Peyer's patch (tissue), 4 donors: ENCODE results near the gene CEBPG. TPM values are rescaled to one million over a fixed set of nuclear protein-coding genes. Genes with fewer than 3 reads are reported as not detected.

Experiments
- DNase-seq, 3 donors: peaks; one replicate each; pipeline ENCODE4 v3.0.0-alpha.2; 2017 to 2019
- H3K27ac ChIP-seq, 4 donors: fragments of 200-600 bp; sonication (generic); one replicate each; pipeline ENCODE4 v1.5.1; 2016 to 2019
- H3K27me3 ChIP-seq, 2 donors: fragments of 200-600 bp; sonication (generic); one replicate each; pipeline ENCODE4 v1.5.1; 2019
- H3K36me3 ChIP-seq, 3 donors: fragments of 200-600 bp; sonication (generic); one replicate each; pipeline ENCODE4 v1.5.1; 2016 to 2019
- H3K4me1 ChIP-seq, 4 donors: fragments of 200-600 bp; sonication (generic); one replicate each; pipeline ENCODE4 v1.5.1; 2016 to 2019
- H3K4me3 ChIP-seq, 4 donors: fragments of 200-600 bp; sonication (generic); 1 replicate in 3 of 4; 2 replicates in 1 of 4; pipeline ENCODE4 v1.5.1; 2016 to 2019; ENCODE audit warnings: mild to moderate bottlenecking in 1 of 4
- H3K9me3 ChIP-seq, 4 donors: fragments of 200-600 bp; sonication (generic); one replicate each; pipeline ENCODE4 v1.5.1; 2016 to 2019; ENCODE audit warnings: mild to moderate bottlenecking in 1 of 4
- POLR2A ChIP-seq, 2 donors: fragments of 450-650 bp; IDR thresholded peaks; one replicate each; pipeline ENCODE4 v1.5.1; 2017; ENCODE audit warnings: antibody characterized with exemption in 2 of 2, mild to moderate bottlenecking in 2 of 2, moderate library complexity in 2 of 2
- total RNA-seq, 4 donors: library from RNA; depleted of rRNA; stranded (reverse); fragments of >200 nt; gene quantifications; one replicate each; pipeline ENCODE4 v1.1.0, GENCODE V29; 2016
- TF ChIP-seq, protein P1 (sequence below), 6 experiments: fragments of 450-650 bp in 4 of 6; fragments of 200-600 bp in 2 of 6; sonication (generic) in 1 of 6; IDR thresholded peaks; one replicate each; pipeline ENCODE4 v1.5.1; 2017 to 2019; ENCODE audit warnings: antibody characterized with exemption in 6 of 6, mild to moderate bottlenecking in 3 of 6, moderate library complexity in 1 of 6

CEBPG gene
- total RNA-seq, 4 donors from 2014 or later, result 33.0 to 75.5 (median 50.5) TPM

DNA sequence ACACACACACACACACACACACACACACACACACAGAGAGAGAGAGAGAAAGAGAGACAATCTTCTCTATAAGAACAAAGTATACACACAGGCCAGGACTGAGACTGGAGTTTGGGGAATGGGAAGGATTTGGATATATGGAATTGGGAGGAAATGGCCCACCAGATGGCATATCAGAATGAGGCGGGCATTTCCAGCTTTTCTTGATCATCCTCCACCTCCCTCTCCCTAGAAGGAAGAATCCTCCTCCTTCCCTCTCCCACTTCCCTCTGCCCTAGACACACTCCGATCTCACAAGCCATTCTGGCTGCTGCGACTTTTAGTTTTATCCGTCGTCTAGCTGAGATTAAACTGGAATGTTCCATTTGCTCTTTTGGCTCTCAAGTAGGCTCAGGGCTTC is 10.0 kb upstream of the CEBPG start:
- no peak for TF ChIP-seq POLR2A (IDR thresholded peaks at IDR 0.05)
- TF ChIP-seq, protein P1, sequence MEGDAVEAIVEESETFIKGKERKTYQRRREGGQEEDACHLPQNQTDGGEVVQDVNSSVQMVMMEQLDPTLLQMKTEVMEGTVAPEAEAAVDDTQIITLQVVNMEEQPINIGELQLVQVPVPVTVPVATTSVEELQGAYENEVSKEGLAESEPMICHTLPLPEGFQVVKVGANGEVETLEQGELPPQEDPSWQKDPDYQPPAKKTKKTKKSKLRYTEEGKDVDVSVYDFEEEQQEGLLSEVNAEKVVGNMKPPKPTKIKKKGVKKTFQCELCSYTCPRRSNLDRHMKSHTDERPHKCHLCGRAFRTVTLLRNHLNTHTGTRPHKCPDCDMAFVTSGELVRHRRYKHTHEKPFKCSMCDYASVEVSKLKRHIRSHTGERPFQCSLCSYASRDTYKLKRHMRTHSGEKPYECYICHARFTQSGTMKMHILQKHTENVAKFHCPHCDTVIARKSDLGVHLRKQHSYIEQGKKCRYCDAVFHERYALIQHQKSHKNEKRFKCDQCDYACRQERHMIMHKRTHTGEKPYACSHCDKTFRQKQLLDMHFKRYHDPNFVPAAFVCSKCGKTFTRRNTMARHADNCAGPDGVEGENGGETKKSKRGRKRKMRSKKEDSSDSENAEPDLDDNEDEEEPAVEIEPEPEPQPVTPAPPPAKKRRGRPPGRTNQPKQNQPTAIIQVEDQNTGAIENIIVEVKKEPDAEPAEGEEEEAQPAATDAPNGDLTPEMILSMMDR (IDR thresholded peaks at IDR 0.05), result no peak
- no peaks in the 10 kb centered on the region for H3K36me3 ChIP-seq
- no peak for DNase-seq
- H3K4me1 ChIP-seq, result peaks cover 0 to 7% (median 0%) of the 10 kb centered on the region in 4 donors
- H3K9me3 ChIP-seq, result no peaks in the 10 kb centered on the region
- no peak overlapping the region for H3K27ac ChIP-seq
- no peaks in the 10 kb centered on the region for H3K27me3 ChIP-seq
- no peak overlapping the region for H3K4me3 ChIP-seq

DNA sequence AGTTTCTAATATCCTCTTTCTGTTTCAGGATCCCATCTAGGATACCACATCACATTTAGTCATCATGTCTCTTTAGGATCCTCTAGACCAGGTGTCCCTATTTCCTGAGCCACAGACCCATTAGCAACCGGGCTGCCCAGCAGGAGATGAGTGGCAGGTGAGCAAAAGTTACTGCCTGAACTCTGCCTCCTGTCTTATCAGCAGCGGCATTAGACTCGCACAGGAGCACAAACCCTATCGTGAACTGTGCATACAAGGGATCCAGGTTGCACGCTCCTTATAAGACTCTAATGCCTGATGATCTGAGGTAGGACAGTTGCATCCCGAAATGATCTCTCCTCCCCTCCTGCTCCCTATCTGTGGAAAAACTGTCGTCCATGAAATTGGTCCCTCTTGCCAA is 7.8 kb upstream of the CEBPG start:
- peak in 2 of 3 donors; percentile 63 to 75 for DNase-seq
- H3K27ac ChIP-seq, result peak overlapping the region in 2 of 4 donors; percentile 81 to 93
- no peaks in the 10 kb centered on the region for H3K27me3 ChIP-seq
- H3K4me1 ChIP-seq, result peaks cover 0 to 7% (median 0%) of the 10 kb centered on the region in 4 donors
- H3K9me3 ChIP-seq, result no peaks in the 10 kb centered on the region
- H3K4me3 ChIP-seq, result peak overlapping the region in 2 of 4 donors; percentile 37 to 39
- no peaks in the 10 kb centered on the region for H3K36me3 ChIP-seq
- TF ChIP-seq, protein P1 (IDR thresholded peaks at IDR 0.05), result peak in 3 of 6 experiments; percentile 18 to 32 (median 23)
- TF ChIP-seq POLR2A (IDR thresholded peaks at IDR 0.05), result no peak

DNA sequence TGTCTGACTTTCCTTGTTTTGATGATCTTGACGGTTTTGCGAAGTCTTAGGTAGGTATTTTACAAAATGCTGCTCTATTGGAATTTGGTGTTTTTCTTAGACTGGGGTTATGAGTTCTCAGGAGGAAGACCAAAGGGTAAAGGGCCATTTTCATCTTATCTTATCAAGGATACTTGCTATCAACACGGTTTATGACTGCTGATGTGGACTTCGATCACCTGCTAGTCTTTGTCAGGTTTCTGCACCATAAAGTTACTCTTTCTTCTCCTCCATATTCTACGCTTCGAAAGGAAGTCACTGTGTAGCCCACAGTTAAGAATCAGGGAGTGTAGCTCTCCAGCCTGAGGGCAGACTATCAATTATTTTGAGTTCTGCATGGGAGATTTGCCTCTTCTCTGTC is 7.4 kb upstream of the CEBPG start:
- DNase-seq, result peak in 1 of 3 donors; percentile 74
- H3K36me3 ChIP-seq, result no peaks in the 10 kb centered on the region
- peaks cover 0 to 7% (median 0%) of the 10 kb centered on the region in 4 donors for H3K4me1 ChIP-seq
- TF ChIP-seq, protein P1 (IDR thresholded peaks at IDR 0.05), result no peak
- no peak for TF ChIP-seq POLR2A (IDR thresholded peaks at IDR 0.05)
- H3K9me3 ChIP-seq, result no peaks in the 10 kb centered on the region
- H3K27ac ChIP-seq, result peak overlapping the region in 3 of 4 donors; percentile 60 to 93 (median 81)
- H3K27me3 ChIP-seq, result no peaks in the 10 kb centered on the region
- H3K4me3 ChIP-seq, result peak overlapping the region in 2 of 4 donors; percentile 37 to 39

DNA sequence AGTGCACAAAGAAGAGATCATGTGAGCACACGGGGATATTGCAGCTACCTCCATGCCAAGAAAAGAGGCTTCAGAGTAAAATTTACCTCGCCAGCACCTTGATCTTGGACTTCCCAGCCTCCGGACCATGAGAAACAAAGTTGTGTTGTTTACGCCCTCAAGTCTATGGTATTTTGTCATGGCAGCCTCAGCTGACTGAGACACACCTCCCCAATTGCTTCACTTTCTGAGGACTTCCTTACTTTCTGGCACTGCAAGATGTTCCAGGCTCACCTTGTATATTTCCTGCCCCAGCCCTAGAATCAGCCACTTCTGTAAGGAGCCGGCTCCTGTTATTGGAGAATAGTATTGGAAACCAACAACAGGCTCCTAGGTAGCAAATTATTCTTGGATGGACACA is 6.6 kb upstream of the CEBPG start:
- no peaks in the 10 kb centered on the region for H3K27me3 ChIP-seq
- TF ChIP-seq, protein P1 (IDR thresholded peaks at IDR 0.05), result no peak
- no peak for TF ChIP-seq POLR2A (IDR thresholded peaks at IDR 0.05)
- peaks cover 0 to 11% (median 0%) of the 10 kb centered on the region in 4 donors for H3K4me1 ChIP-seq
- peak overlapping the region in 3 of 4 donors; percentile 60 to 93 (median 81) for H3K27ac ChIP-seq
- no peaks in the 10 kb centered on the region for H3K36me3 ChIP-seq
- DNase-seq, result no peak
- H3K4me3 ChIP-seq, result no peak overlapping the region
- H3K9me3 ChIP-seq, result no peaks in the 10 kb centered on the region

DNA sequence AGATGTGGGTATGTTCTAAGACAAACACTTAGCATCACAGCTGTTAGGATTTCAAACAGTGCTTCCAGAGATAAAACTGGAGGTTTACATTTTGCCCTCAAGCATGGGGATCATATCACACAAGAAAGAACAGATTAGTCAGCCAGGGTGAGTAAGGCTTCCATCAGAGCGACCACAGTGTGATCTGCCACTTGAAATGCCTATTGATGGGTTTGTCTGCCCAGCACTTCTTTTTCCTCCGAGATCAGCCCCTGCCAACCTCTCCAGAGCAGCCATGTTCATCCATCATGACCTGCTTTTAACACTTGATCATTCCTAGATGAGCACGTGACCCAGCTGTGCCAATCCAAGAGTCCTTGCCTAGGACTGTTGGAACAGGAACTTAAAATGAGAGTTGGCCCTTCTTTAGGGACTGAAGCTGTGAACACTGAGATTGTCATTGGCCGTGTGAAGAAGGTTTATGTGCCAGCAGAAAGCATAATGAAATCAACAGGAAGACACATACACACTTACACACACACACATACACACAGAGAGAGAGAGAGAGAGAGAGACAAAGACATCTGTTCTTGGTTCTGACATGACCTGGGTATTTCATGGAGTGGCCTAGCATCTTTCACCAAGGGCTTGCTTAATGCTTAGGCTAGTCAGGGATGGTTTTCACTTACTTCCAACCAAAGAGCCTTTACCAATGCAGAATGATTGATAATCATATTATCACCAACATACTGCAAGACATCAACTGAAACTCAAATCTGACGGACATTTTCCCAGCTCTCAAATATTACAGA is 5.2 kb upstream of the CEBPG start:
- Histone ChIP-seq H3K4me1 (peaks cover 0 to 13% (median 0%) of the 10 kb centered on the region in 4 donors), H3K27me3 (no peaks in the 10 kb centered on the region), H3K4me3 (no peak overlapping the region), H3K27ac (peak overlapping the region in 1 of 4 donors; percentile 18), H3K36me3 (no peaks in the 10 kb centered on the region), H3K9me3 (no peaks in the 10 kb centered on the region)
- TF ChIP-seq, protein P1 (IDR thresholded peaks at IDR 0.05), result no peak
- no peak for TF ChIP-seq POLR2A (IDR thresholded peaks at IDR 0.05)
- no peak for DNase-seq
